ENCODE data around the gene KRTAP13-2.

KRTAP13-2 gene, protein sequence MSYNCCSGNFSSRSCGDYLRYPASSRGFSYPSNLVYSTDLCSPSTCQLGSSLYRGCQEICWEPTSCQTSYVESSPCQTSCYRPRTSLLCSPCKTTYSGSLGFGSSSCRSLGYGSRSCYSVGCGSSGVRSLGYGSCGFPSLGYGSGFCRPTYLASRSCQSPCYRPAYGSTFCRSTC

DNA sequence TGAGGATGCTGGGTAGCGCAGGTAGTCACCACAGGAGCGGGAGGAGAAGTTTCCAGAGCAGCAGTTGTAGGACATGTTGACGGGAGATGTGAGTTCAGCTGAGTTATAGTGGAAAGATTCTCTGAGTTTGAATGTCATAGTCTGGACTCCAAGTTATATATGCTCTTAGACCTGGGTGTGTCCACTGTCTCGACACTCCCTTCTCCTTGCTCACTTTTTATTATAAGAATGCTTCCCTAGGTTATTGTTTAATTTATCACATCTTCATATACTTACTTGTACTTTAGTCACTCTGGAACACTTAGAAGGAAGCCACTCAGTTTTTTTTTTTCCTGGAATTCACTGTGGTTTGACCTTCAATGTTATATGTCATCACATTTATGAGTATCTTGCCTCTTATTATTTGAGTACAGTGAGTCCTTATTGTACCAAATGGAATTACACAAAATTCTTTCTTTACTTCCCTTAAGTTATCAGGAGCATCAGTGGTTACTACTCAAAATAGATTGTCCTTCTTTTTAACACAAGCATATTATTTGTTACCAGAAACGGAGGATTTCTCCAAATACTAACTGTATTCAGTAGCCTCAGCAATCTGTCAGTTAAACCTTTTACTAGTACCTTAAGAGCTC, at the start of gene KRTAP13-2:
Gene KRTAP13-2 (minus strand): TSS at position 133 of the 632 bp plus-strand sequence. CDS start 58 bp downstream, at position 75.
- no peak for DNase-seq

GRCh38 chr21:30415993-30416392, 43.9 kb upstream of the KRTAP13-2 start:
- no peak for DNase-seq

GRCh38 chr21:30408782-30409494, 36.9 kb upstream of the KRTAP13-2 start:
- peak; percentile 6 to 29 (median 19) for DNase-seq

DNA sequence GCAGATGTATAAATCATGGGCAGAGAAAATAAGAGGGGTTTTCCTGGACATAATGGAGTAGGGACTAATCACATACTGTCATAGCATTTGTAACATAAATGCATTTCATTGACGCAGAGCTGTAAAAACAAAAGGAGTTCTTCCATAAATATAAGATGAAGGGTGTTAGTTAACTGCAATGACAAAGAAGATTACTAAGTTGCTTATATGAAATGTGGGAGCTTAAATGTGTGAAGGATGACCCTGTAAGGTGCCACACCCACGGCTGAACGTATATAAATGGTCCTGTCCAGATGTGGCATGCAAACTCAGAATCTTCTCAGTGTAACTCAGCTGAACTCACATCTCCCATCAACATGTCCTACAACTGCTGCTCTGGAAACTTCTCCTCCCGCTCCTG, 23.7 kb upstream of the KRTAP13-2 start, which contains the start of gene KRTAP13-1:
Gene KRTAP13-1 (plus strand): TSS at position 301 of the 400 bp plus-strand sequence. CDS start 56 bp downstream, at position 357.
- no peak for DNase-seq

GRCh38 chr21:30391492-30392025, 19.5 kb upstream of the KRTAP13-2 start:
- DNase-seq, result no peak

GRCh38 chr21:30382201-30382600, 10.1 kb upstream of the KRTAP13-2 start:
- no peak for DNase-seq

DNA sequence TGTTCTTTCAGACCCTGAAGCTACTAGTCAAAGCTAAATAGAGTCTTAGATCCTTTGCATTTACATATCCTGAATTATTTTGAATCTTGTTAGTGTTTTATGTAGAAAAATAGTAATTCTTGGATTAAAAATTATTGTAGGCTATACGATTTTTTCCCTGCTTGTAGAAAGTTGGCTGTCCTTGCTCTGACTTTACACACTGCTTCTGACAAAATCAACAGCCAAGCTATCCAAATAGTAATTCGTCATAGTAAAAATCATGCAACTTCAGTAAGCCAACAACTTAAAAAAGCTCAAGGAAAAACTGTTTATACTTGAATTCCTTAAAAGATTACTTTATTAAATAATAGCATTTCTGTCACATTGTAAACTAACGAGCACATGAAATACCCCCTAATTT, 16.2 kb downstream of the KRTAP13-2 start:
- no peak for DNase-seq

GRCh38 chr21:30354308-30355005, 17.6 kb downstream of the KRTAP13-2 start:
- no peak for DNase-seq

- DNase-seq, result no peak
These were observed 20.5 kb downstream of the KRTAP13-2 start for GRCh38 chr21:30351534-30351933.

- no peak for DNase-seq
These were observed 22.5 kb downstream of the KRTAP13-2 start for GRCh38 chr21:30349572-30349971.

DNA sequence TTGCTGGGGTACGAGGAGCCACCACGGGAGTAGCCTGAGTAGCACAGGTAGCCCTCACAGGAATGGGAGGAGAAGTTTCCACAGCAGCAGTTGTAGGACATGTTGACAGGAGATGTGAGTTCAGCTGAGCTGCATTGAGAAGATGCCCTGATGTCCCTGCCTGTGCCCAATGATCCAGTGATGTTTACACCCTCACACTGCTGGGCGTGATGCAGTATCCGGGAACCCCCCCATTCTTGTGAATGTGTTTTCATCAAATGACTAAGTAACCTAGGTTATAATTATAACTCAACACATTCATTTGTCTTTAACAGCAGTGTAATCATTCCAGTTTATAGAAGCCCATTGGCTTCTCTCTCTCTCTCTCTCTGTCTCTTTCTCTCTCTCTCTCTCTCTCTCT, 23.6 kb downstream of the KRTAP13-2 start, which contains the start of gene KRTAP23-1:
Gene KRTAP23-1 (minus strand): TSS at position 101 of the 400 bp plus-strand sequence. CDS start 0 bp downstream, at position 101.
- no peak for DNase-seq

DNA sequence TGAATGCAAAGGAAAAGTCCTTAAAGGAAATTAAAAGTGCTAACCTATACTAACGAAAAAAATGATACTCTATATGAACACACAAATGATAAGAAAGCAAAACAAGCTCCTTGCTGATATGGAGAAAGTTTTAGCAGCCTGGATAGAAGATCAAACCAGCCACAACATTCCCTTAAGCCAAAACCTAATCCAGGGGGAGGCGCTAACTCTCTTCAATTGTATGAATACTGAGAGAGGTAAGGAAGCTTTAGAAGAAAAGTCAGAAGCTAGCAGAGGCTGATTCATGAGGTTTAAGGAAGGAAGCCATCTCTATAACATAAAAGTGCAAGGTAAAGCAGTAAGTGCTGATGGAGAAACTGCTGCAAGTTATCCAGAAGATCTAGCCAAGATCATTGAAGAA, 27.1 kb downstream of the KRTAP13-2 start:
- no peak for DNase-seq

DNA sequence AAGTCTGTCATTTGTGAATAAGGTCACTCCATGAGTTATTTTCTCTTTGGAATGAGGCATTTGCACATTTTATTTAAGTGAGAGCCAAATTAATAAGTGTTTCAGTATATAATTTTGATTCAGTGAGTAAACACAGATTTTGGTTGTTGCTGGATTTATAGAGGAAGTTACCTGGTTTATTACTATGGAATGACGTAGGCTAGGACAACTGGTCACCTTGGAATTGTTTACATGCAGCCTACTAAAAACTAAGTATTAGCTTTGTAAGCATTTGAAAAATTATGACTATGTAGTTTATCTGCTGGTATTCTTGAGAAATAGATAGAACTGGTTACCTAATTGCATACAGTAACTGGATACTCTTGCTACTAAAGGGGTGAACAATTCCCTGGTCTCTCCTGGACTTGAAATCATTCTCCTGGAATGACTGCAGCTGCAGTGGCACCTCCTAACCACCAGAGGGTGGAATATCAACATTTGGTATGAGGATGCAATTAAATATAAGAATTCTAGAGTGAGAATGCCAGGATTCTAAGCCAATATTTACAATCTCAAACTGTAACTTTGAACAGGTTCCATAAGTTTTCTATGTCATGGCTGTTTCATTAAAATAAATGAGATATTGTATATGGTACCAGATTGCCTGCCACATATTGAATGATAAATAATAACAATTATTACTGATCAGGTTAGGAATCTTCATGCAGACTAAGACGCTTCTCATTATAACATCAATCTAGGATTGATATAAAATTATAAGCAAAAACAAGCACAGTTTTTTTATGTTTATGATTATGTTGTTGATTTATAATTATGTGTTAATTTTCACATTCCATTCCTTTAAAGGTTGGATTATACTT, 31.1 kb downstream of the KRTAP13-2 start:
- DNase-seq, result peak; percentile 36 to 50 (median 47)

- no peak for DNase-seq
These were observed 33.4 kb downstream of the KRTAP13-2 start for GRCh38 chr21:30338717-30339116.

DNA sequence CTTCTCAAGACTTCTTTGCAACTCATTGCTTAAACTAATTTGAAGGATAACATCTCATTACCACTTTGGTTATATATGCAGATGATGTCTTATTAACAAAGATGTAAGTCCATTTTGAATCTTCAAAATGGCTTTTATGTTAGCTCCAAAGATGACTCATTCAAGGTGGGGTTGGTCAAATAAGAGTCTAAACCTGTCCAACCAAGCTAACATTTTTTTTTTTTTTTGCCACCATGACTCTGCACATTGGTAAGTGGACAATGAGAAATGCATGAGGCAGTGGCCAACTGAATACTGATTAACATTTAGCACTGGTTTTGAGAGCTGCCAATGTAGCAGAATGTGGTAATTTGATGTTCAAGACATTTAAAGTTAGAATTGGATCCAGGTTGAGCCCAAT, 34.3 kb downstream of the KRTAP13-2 start:
- no peak for DNase-seq

- no peak for DNase-seq
These were observed 34.8 kb downstream of the KRTAP13-2 start, which contains the start of gene KRTAP27-1 for GRCh38 chr21:30337276-30337744. TSS of gene KRTAP27-1 (minus strand) at chr21:30337694. CDS start at chr21:30337668, 26 bp downstream.

GRCh38 chr21:30336596-30336995, 35.5 kb downstream of the KRTAP13-2 start:
- DNase-seq, result no peak

- no peak for DNase-seq
These were observed 38.3 kb downstream of the KRTAP13-2 start for GRCh38 chr21:30333736-30334135.

GRCh38 chr21:30332681-30333080, 39.4 kb downstream of the KRTAP13-2 start:
- DNase-seq, result no peak

DNA sequence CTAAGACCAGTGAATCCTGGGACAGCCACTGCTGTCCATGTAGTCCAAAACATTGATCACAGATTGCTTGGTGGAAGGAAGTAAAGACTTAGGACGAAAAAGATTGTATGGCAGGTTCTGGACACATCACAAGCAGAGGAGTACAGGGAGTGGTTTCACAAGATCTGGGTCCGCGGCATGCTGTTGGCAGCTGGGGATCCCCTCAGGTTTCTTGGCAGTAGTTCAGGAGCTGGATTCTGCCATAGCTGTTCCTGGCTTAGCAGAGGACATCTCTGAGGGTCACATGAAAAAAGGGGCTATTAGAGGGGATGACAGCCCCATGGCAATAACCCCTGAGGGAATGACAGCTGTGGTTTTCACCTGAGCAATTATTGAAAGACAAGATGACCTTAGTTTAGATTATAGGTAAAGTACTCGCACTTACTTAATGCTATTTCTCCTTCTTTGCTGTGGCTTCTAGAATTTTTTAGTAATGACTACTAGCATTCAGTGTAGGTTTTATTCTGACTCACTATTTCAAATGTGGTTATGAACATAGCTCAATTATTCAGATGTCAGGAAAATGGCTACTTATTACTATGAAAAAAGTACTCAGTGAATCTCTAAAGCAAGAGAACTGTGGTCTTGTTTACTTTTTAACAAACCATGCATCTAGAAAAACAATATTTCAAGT, 42.7 kb downstream of the KRTAP13-2 start:
- DNase-seq, result no peak

- DNase-seq, result no peak
These were observed 45.7 kb downstream of the KRTAP13-2 start for GRCh38 chr21:30326390-30326789.

Measured in suppressor macrophage treated with lipopolysaccharide for 1 hour (primary cell).